Measurements from ENCODE around the gene CREBL2.

DNA sequence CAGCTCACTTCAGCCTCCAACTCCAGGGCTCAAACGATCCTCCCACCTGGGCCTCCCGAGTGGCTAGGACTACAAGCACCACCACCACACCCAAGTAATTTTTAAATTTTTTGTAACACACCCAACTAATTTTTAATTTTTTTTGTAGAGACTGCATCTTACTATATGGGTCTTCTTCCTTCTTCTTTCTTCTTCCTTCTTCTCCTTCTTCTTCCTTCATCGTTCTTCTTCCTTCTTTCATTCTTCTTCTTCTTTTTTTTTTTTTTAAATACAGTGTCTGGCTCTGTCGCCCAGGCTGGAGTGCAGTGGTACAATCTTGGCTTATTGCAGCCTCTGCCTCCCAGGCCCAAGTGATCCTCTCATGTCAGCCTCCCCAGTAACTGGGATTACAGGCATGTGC is 965 bp upstream of the CREBL2 start:
- TF ChIP-seq, protein P1, sequence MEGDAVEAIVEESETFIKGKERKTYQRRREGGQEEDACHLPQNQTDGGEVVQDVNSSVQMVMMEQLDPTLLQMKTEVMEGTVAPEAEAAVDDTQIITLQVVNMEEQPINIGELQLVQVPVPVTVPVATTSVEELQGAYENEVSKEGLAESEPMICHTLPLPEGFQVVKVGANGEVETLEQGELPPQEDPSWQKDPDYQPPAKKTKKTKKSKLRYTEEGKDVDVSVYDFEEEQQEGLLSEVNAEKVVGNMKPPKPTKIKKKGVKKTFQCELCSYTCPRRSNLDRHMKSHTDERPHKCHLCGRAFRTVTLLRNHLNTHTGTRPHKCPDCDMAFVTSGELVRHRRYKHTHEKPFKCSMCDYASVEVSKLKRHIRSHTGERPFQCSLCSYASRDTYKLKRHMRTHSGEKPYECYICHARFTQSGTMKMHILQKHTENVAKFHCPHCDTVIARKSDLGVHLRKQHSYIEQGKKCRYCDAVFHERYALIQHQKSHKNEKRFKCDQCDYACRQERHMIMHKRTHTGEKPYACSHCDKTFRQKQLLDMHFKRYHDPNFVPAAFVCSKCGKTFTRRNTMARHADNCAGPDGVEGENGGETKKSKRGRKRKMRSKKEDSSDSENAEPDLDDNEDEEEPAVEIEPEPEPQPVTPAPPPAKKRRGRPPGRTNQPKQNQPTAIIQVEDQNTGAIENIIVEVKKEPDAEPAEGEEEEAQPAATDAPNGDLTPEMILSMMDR (IDR thresholded peaks at IDR 0.05), result no peak
- TF ChIP-seq POLR2AphosphoS5 (IDR thresholded peaks at IDR 0.05), result no peak

Measured in breast epithelium (tissue), 3 donors.